Natural killer cell (primary cell): ENCODE data around the gene ADA. TPM values are rescaled to one million over a fixed set of nuclear protein-coding genes. Genes with fewer than 3 reads are reported as not detected.

Source experiments
- ATAC-seq, 3 donors: fragments of 150-1000 bp in 2 of 3; fragments of 200-7000 bp in 1 of 3; cut with Tn5 transposase; 1 replicate in 1 of 3; 2 replicates in 2 of 3; pipeline ENCODE4 v1.10.0; 2021; ENCODE audit warnings: mild to moderate bottlenecking in 2 of 3, moderate library complexity in 2 of 3
- DNase-seq, 2 donors: peaks; one replicate each; pipeline versions ENCODE4 v3.0.0 to v3.0.0-alpha.2; 2013 to 2021; ENCODE audit warnings: mixed read lengths in 1 of 2
- H3K27ac ChIP-seq: one replicate; pipeline ENCODE4 v1.5.1; 2013; ENCODE audit warnings: mild to moderate bottlenecking, low read length
- H3K27me3 ChIP-seq: one replicate; pipeline ENCODE4 v1.6.1; 2013; ENCODE audit warnings: low read length; ENCODE audit not compliant: control insufficient read depth, insufficient read depth
- H3K36me3 ChIP-seq: one replicate; pipeline ENCODE4 v1.6.1; 2013; ENCODE audit warnings: low read length; ENCODE audit not compliant: control insufficient read depth, insufficient read depth
- H3K4me1 ChIP-seq: one replicate; pipeline ENCODE4 v1.6.1; 2013; ENCODE audit warnings: low read length; ENCODE audit not compliant: control insufficient read depth, insufficient read depth
- H3K4me3 ChIP-seq: one replicate; pipeline ENCODE4 v1.5.1; 2013; ENCODE audit warnings: low read length
- H3K9me3 ChIP-seq: one replicate; pipeline ENCODE4 v1.6.1; 2013; ENCODE audit warnings: low read length; ENCODE audit not compliant: control insufficient read depth, insufficient read depth
- H3K27ac Mint-ChIP-seq, 2 donors: one replicate each; pipeline ENCODE4 v1.8.0; 2022; ENCODE audit warnings: mild to moderate bottlenecking in 2 of 2, mixed read lengths in 2 of 2, moderate library complexity in 1 of 2
- H3K27me3 Mint-ChIP-seq, 2 donors: one replicate each; pipeline ENCODE4 v1.8.0; 2022; ENCODE audit warnings: low read depth in 2 of 2, mixed read lengths in 2 of 2
- H3K36me3 Mint-ChIP-seq: one replicate; pipeline ENCODE4 v1.8.0; 2022; ENCODE audit warnings: mixed read lengths
- H3K4me1 Mint-ChIP-seq, 2 donors: one replicate each; pipeline ENCODE4 v1.8.0; 2022; ENCODE audit warnings: mixed read lengths in 2 of 2
- H3K4me3 Mint-ChIP-seq: one replicate; pipeline ENCODE4 v1.8.0; 2022; ENCODE audit warnings: mild to moderate bottlenecking, moderate library complexity, mixed read lengths
- H3K9me3 Mint-ChIP-seq, 2 donors: one replicate each; pipeline ENCODE4 v1.8.0; 2022; ENCODE audit warnings: mixed read lengths in 2 of 2
- CTCF ChIP-seq: fragments of 200-600 bp; IDR thresholded peaks from one replicate; pipeline ENCODE4 v1.8.0; 2022; ENCODE audit warnings: antibody characterized with exemption
- WGBS: methylation state at CpG from one replicate; pipeline ENCODE4 v1.1.7; 2013; ENCODE audit warnings: missing lambda C conversion rate; ENCODE audit not compliant: insufficient coverage; 5-methylcytosine and 5-hydroxymethylcytosine counted together
- intact Hi-C: fragments of 100-400 bp; cut with micrococcal nuclease; formaldehyde crosslinking; loops from one replicate; pipeline ENCODE4 v1.14.2; 2022
- total RNA-seq, 4 donors: library from RNA; stranded (reverse); fragments of 120-200 nt in 1 of 4; gene quantifications; one replicate each; pipeline versions ENCODE4 v1.2.3 to v1.2.4, GENCODE V29; 2013 to 2022

ADA gene
- total RNA-seq, 3 donors from 2014 or later (not counting 1 experiment from before 2014, with no cell fraction given): 71.7 to 94.2 (median 73.9) TPM

DNA sequence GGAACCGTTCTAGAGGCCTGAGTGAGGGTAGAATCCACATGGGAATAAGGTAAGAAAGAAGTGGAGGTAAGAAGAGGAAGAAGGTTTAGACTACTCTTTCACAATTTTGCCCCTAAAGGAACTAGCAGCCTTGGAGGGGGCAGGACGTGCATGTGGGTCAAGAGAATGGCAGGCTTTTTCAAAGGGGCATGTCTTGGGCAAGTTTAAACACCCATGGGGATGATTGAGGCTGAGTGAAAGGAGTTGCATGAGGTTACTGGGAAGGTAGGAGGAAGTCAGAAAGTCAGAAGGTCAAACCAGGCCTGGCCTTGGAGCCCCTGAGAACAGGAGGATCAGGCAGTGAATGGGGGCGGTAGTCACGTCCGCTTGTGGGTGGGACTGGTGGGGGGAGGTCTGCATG lies 10.2 kb downstream of the ADA start:
- Histone ChIP-seq H3K4me3 (no peak overlapping the region), H3K27me3 (no peaks in the 10 kb centered on the region), H3K4me1 (peaks cover 69% of the 10 kb centered on the region), H3K27ac (peak overlapping the region; percentile 96), H3K36me3 (peaks cover 3% of the 10 kb centered on the region), H3K9me3 (peaks cover 3% of the 10 kb centered on the region)
- Mint-ChIP-seq H3K27ac (peak overlapping the region; percentile 89 to 92), H3K36me3 (no peaks in the 10 kb centered on the region), H3K9me3 (no peaks in the 10 kb centered on the region), H3K27me3 (no peaks in the 10 kb centered on the region), H3K4me3 (peak overlapping the region; percentile 83), H3K4me1 (peaks cover 69 to 76% of the 10 kb centered on the region in 2 donors)
- WGBS: 61% methylated on average over 5 of the region's 5 CpGs
- TF ChIP-seq CTCF: no peak
- ATAC-seq (no peak), DNase-seq (no peak)
- intact Hi-C loops: no loop called here

DNA sequence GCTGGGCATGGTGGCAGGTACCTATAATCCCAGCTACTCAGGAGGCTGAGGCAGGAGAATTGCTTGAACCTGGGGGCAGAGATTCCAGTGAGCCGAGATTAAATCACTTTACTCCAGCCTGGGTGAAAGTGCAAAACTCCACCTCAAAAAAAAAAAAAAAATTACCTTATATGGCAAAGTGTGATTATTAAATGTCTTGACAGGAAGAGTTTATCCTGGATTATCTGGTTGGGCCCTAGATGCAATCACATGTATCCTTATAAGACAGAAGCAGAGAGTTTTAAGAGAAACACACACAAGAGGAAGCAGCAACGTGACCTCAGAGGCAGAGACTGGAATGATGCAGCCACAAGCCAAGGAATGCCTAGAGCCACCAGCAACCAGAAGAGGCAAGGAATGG lies 11.0 kb downstream of the ADA start:
- no peak for DNase-seq
- peak overlapping the region; percentile 83 for H3K4me3 Mint-ChIP-seq
- peaks cover 67 to 74% of the 10 kb centered on the region in 2 donors for H3K4me1 Mint-ChIP-seq
- Histone ChIP-seq H3K4me1 (peaks cover 61% of the 10 kb centered on the region), H3K4me3 (no peak overlapping the region), H3K27me3 (no peaks in the 10 kb centered on the region), H3K27ac (peak overlapping the region; percentile 96), H3K9me3 (peaks cover 3% of the 10 kb centered on the region), H3K36me3 (peaks cover 8% of the 10 kb centered on the region)
- intact Hi-C loops: no loop called here
- H3K36me3 Mint-ChIP-seq: no peaks in the 10 kb centered on the region
- WGBS: 71% methylated on average over 2 of the region's 2 CpGs
- TF ChIP-seq CTCF: no peak
- H3K27me3 Mint-ChIP-seq: no peaks in the 10 kb centered on the region
- H3K27ac Mint-ChIP-seq: peak overlapping the region; percentile 89 to 92
- H3K9me3 Mint-ChIP-seq: no peaks in the 10 kb centered on the region
- no peak for ATAC-seq

DNA sequence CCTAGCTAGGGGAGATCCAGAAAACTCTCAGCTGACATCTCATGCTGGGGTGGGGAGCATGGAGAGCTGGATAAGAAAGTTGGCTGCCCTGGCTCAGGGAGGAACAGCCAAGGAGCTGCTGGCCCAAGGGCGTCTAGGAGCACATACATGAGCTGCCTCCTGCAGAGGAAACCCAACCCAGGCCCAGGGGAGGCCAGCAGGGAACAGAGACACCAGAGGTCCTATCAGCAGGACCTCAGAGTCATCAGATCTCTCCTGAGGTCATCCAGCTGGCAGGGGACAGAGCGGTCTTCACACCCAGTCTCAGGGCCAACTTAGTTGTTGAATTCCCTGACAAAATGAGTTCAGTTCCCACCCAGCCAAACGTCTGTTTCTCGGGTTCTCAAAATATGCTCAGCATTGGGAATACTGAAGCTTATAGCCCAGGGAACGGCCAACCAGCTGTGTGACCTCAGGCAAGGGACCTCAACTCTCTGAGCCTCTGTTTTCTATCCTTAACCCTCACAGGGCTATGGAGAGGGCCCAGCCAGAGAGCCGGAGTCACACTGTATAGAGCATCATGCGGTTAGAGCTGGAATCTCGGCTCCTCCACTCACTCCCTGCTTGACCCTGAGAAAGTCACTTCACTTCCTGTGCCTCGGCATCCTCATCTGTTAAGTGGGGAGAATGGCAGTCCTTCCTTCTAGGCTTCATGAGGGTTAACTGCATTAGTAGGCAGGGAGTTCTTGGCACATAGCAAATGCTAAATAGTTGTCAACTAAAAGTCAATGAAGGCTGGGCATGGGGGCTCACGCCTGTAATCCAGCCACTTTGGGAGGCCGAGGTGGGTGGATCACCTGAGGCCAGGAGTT lies 13.8 kb downstream of the ADA start:
- DNase-seq (no peak), ATAC-seq (no peak)
- no peak overlapping the region for H3K27ac ChIP-seq
- Mint-ChIP-seq H3K9me3 (no peaks in the 10 kb centered on the region), H3K36me3 (no peaks in the 10 kb centered on the region), H3K4me3 (no peak overlapping the region), H3K27ac (peak overlapping the region in 1 of 2 donors; percentile 89), H3K27me3 (no peaks in the 10 kb centered on the region), H3K4me1 (peaks cover 45 to 55% of the 10 kb centered on the region in 2 donors)
- TF ChIP-seq CTCF: no peak
- H3K9me3 ChIP-seq: peaks cover 3% of the 10 kb centered on the region
- intact Hi-C loops: no loop called here
- H3K4me1 ChIP-seq: peaks cover 33% of the 10 kb centered on the region
- H3K4me3 ChIP-seq: no peak overlapping the region
- WGBS: 87% methylated on average over 10 of the region's 11 CpGs
- no peaks in the 10 kb centered on the region for H3K27me3 ChIP-seq
- peaks cover 31% of the 10 kb centered on the region for H3K36me3 ChIP-seq
